ENCODE results near the gene KRT222.

KRT222 gene

GRCh38 chr17:40664582-40665333 is at the start of gene KRT222:
KRT222 (minus strand) TSS chr17:40665177; CDS start chr17:40665099, 78 bp downstream.
- in situ Hi-C loops (cut with MboI; ENCODE audit: low pct_unique_long_range_greater_than_20kb, low sequenced_read_pairs) = no loop called here
- no peak for DNase-seq

GRCh38 chr17:40714473-40714872 is 49.5 kb upstream of the KRT222 start:
- in situ Hi-C loops (cut with MboI; ENCODE audit: low pct_unique_long_range_greater_than_20kb, low sequenced_read_pairs) = no loop called here
- DNase-seq = no peak

GRCh38 chr17:40707745-40708144 is 42.8 kb upstream of the KRT222 start:
- no peak for DNase-seq
- in situ Hi-C loops (cut with MboI; ENCODE audit: low pct_unique_long_range_greater_than_20kb, low sequenced_read_pairs) = no loop called here

GRCh38 chr17:40705584-40705983 is 40.6 kb upstream of the KRT222 start:
- in situ Hi-C loops (cut with MboI; ENCODE audit: low pct_unique_long_range_greater_than_20kb, low sequenced_read_pairs) = no loop called here

GRCh38 chr17:40703652-40704051 is 38.7 kb upstream of the KRT222 start, which contains the start of gene KRT24:
KRT24 (minus strand) TSS chr17:40703752; CDS start chr17:40703693, 59 bp downstream.
- no peak for DNase-seq
- in situ Hi-C loops (cut with MboI; ENCODE audit: low pct_unique_long_range_greater_than_20kb, low sequenced_read_pairs) = no loop called here

More at GRCh38 chr17:40705584-40705983, 40.6 kb upstream of the KRT222 start:
- no peak for DNase-seq

GRCh38 chr17:40702271-40702670 is 37.3 kb upstream of the KRT222 start:
- no peak for DNase-seq
- in situ Hi-C loops (cut with MboI; ENCODE audit: low pct_unique_long_range_greater_than_20kb, low sequenced_read_pairs) = no loop called here

- DNase-seq = no peak
- in situ Hi-C loops (cut with MboI; ENCODE audit: low pct_unique_long_range_greater_than_20kb, low sequenced_read_pairs) = no loop called here
Measured at GRCh38 chr17:40699853-40700252, 34.9 kb upstream of the KRT222 start.

- no peak for DNase-seq
- in situ Hi-C loops (cut with MboI; ENCODE audit: low pct_unique_long_range_greater_than_20kb, low sequenced_read_pairs) = no loop called here
Measured at GRCh38 chr17:40699371-40699770, 34.4 kb upstream of the KRT222 start.

GRCh38 chr17:40697297-40697696 is 32.3 kb upstream of the KRT222 start:
- no peak for DNase-seq
- in situ Hi-C loops (cut with MboI; ENCODE audit: low pct_unique_long_range_greater_than_20kb, low sequenced_read_pairs) = no loop called here

- DNase-seq = no peak
- in situ Hi-C loops (cut with MboI; ENCODE audit: low pct_unique_long_range_greater_than_20kb, low sequenced_read_pairs) = no loop called here
Measured at GRCh38 chr17:40696651-40697072, 31.7 kb upstream of the KRT222 start.

GRCh38 chr17:40695874-40696472 is 31.0 kb upstream of the KRT222 start:
- in situ Hi-C loops (cut with MboI; ENCODE audit: low pct_unique_long_range_greater_than_20kb, low sequenced_read_pairs) = no loop called here

GRCh38 chr17:40694584-40694983 is 29.6 kb upstream of the KRT222 start:
- no peak for DNase-seq
- in situ Hi-C loops (cut with MboI; ENCODE audit: low pct_unique_long_range_greater_than_20kb, low sequenced_read_pairs) = no loop called here

More at GRCh38 chr17:40695874-40696472, 31.0 kb upstream of the KRT222 start:
- DNase-seq = no peak

GRCh38 chr17:40687106-40687505 is 22.1 kb upstream of the KRT222 start:
- no peak for DNase-seq
- in situ Hi-C loops (cut with MboI; ENCODE audit: low pct_unique_long_range_greater_than_20kb, low sequenced_read_pairs) = no loop called here

- in situ Hi-C loops (cut with MboI; ENCODE audit: low pct_unique_long_range_greater_than_20kb, low sequenced_read_pairs) = no loop called here
Measured at GRCh38 chr17:40686192-40686591, 21.2 kb upstream of the KRT222 start.

GRCh38 chr17:40680998-40681397 is 16.0 kb upstream of the KRT222 start:
- no peak for DNase-seq
- in situ Hi-C loops (cut with MboI; ENCODE audit: low pct_unique_long_range_greater_than_20kb, low sequenced_read_pairs) = no loop called here

More at GRCh38 chr17:40686192-40686591, 21.2 kb upstream of the KRT222 start:
- DNase-seq = no peak

- no peak for DNase-seq
- in situ Hi-C loops (cut with MboI; ENCODE audit: low pct_unique_long_range_greater_than_20kb, low sequenced_read_pairs) = no loop called here
Measured at GRCh38 chr17:40679523-40679907, 14.5 kb upstream of the KRT222 start.

GRCh38 chr17:40678902-40679522 is 14.0 kb upstream of the KRT222 start:
- in situ Hi-C loops (cut with MboI; ENCODE audit: low pct_unique_long_range_greater_than_20kb, low sequenced_read_pairs) = no loop called here
- no peak for DNase-seq

- in situ Hi-C loops (cut with MboI; ENCODE audit: low pct_unique_long_range_greater_than_20kb, low sequenced_read_pairs) = no loop called here
Measured at GRCh38 chr17:40675905-40676304, 10.9 kb upstream of the KRT222 start.

GRCh38 chr17:40672654-40673053 is 7.7 kb upstream of the KRT222 start:
- DNase-seq = no peak
- in situ Hi-C loops (cut with MboI; ENCODE audit: low pct_unique_long_range_greater_than_20kb, low sequenced_read_pairs) = no loop called here

More at GRCh38 chr17:40675905-40676304, 10.9 kb upstream of the KRT222 start:
- DNase-seq = no peak

GRCh38 chr17:40671282-40671681 is 6.3 kb upstream of the KRT222 start:
- no peak for DNase-seq
- in situ Hi-C loops (cut with MboI; ENCODE audit: low pct_unique_long_range_greater_than_20kb, low sequenced_read_pairs) = no loop called here
